Mesendoderm (in vitro differentiated cells): ENCODE measurements around the gene TLE1.
"Not testable (repeated sequence)": the region's sequence is repeated elsewhere in the genome, so short reads cannot be mapped to it uniquely, and the experiment has no call there.

ENCODE experiments used
- DNase-seq: peaks from one replicate; pipeline ENCODE4 v3.0.0; 2013
- H2AK5ac ChIP-seq: 2 replicates; pipeline ENCODE4 v1.6.1; 2013; ENCODE audit warnings: low read length, inconsistent platforms
- H2BK120ac ChIP-seq: 2 replicates; pipeline ENCODE4 v1.6.1; 2013; ENCODE audit warnings: low read depth, mild to moderate bottlenecking, low read length, moderate library complexity, mixed read lengths
- H2BK15ac ChIP-seq: replicated peaks from 2 replicates; pipeline ENCODE4 v1.6.1; 2013; ENCODE audit warnings: low read depth, mild to moderate bottlenecking, moderate library complexity
- H2BK5ac ChIP-seq: 2 replicates; pipeline ENCODE4 v1.6.1; 2013; ENCODE audit warnings: low read length, inconsistent platforms
- H3K18ac ChIP-seq: 2 replicates; pipeline ENCODE4 v1.6.1; 2013; ENCODE audit warnings: mild to moderate bottlenecking, low read length, mixed read lengths
- H3K23ac ChIP-seq: one replicate; pipeline ENCODE4 v1.6.1; 2013; ENCODE audit warnings: low read length
- H3K27ac ChIP-seq: 2 replicates; pipeline ENCODE4 v1.5.1; 2013; ENCODE audit warnings: low read depth, mild to moderate bottlenecking, inconsistent platforms, low read length, moderate library complexity
- H3K27me3 ChIP-seq: 2 replicates; pipeline ENCODE4 v1.6.1; 2013; ENCODE audit warnings: low read length, control low read depth, mild to moderate bottlenecking, inconsistent platforms; ENCODE audit not compliant: insufficient read depth, poor library complexity
- H3K36me3 ChIP-seq: 2 replicates; pipeline ENCODE4 v1.6.1; 2013; ENCODE audit warnings: low read length, inconsistent platforms; ENCODE audit not compliant: control insufficient read depth, insufficient read depth
- H3K4ac ChIP-seq: one replicate; pipeline ENCODE4 v1.6.1; 2013; ENCODE audit warnings: low read depth, mild to moderate bottlenecking, low read length, moderate library complexity
- H3K4me1 ChIP-seq: 2 replicates; pipeline ENCODE4 v1.6.1; 2013; ENCODE audit warnings: low read depth, low read length, inconsistent platforms; ENCODE audit not compliant: control insufficient read depth
- H3K4me2 ChIP-seq: 2 replicates; pipeline ENCODE4 v1.6.1; 2013; ENCODE audit warnings: low read length
- H3K4me3 ChIP-seq: 2 replicates; pipeline ENCODE4 v1.5.1; 2013; ENCODE audit warnings: mild to moderate bottlenecking, low read length
- H3K56ac ChIP-seq: one replicate; pipeline ENCODE4 v1.6.1; 2013; ENCODE audit warnings: low read length
- H3K79me1 ChIP-seq: 2 replicates; pipeline ENCODE4 v1.6.1; 2013; ENCODE audit warnings: low read length, inconsistent platforms
- H3K79me2 ChIP-seq: 2 replicates; pipeline ENCODE4 v1.6.1; 2013; ENCODE audit warnings: mild to moderate bottlenecking, low read length; ENCODE audit not compliant: control insufficient read depth, insufficient read depth
- H3K9ac ChIP-seq: 2 replicates; pipeline ENCODE4 v1.6.1; 2013; ENCODE audit warnings: low read length, inconsistent platforms
- H4K5ac ChIP-seq: one replicate; pipeline ENCODE4 v1.6.1; 2013; ENCODE audit warnings: low read length
- H4K8ac ChIP-seq: one replicate; pipeline ENCODE4 v1.6.1; 2013; ENCODE audit warnings: low read depth, mild to moderate bottlenecking, control low read depth, low read length, moderate library complexity
- WGBS: extraction: QIAGEN DNeasy Blood & Tissue Kit; methylation state at CpG from one replicate; pipeline ENCODE4 v1.1.7; 2013; ENCODE audit warnings: low lambda C conversion rate, missing lambda C conversion rate; ENCODE audit not compliant: insufficient coverage; ENCODE audit errors: extremely low coverage; 5-methylcytosine and 5-hydroxymethylcytosine counted together

Gene TLE1

DNA sequence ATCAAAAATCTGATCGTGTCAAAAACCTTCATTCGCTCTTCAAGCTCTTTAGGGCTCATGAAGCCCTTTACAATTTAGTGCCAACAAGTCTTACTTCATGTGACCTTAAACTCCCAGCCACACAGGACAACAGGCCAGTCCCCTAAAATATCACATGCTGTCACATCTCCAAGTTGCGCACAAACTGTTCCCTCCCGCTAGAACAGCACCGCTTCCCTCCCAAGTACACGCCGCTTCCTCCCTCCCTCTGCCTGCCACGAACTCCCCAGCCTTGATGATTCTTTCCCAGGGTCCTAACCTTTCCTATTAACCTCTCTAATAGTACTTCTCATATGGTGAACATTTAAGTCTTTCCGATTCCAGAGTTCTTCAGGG is 91.2 kb downstream of the TLE1 start:
- H4K8ac ChIP-seq = no peak overlapping the region
- no peaks in the 10 kb centered on the region for H3K79me1 ChIP-seq
- H3K56ac ChIP-seq = peak overlapping the region; percentile 56

DNA sequence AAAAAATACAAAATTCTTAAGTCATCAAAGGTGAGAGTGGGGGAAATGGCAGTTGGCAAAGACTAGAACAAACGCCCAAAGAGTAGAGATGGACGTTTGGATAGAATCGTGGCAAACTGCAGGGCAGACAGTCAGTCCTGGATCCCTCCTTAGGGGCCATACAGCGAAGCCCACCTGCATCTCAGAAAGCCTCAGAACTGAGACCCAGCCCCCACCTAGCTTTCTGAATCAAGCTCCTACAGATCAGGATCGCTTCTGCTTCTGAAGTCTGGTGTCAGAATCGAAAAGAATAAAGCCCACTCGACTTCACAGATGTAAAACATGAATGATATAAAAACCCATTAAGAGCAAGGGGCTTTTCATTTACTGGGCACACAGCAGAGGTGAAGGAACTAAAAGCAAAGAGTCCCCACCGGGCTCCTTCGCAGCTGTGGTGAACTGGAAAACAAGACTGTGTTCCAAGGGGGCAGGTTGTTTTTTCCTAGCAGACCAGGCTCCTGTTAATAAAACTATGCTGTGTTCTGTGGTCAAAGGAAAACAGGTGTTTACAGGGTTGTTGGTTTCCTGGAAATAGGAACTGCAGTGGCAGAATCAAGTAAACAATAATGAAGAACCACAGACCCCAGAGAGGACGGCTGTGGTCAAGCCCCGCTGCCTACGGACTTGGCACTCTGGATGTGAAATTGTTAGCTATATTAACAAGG is 91.8 kb downstream of the TLE1 start:
- Histone ChIP-seq H3K4me1 (peaks cover 12% of the 10 kb centered on the region), H2BK5ac (peak overlapping the region; percentile 7), H3K79me1 (no peaks in the 10 kb centered on the region), H3K9ac (no peak overlapping the region), H3K23ac (no peak overlapping the region), H3K4ac (peak overlapping the region; percentile 81), H3K27me3 (no peaks in the 10 kb centered on the region), H3K56ac (peak overlapping the region; percentile 57), H2BK15ac (peak overlapping the region; percentile 93), H3K27ac (peak overlapping the region; percentile 54), H4K8ac (no peak overlapping the region), H4K5ac (no peak overlapping the region), H3K4me3 (no peak overlapping the region), H2AK5ac (no peak overlapping the region), H3K18ac (peak overlapping the region; percentile 96), H3K4me2 (no peak overlapping the region), H3K79me2 (no peaks in the 10 kb centered on the region), H2BK120ac (peak overlapping the region; percentile 88), H3K36me3 (no peaks in the 10 kb centered on the region)
- WGBS = no CpG with 5 or more reads among the region's 12 CpGs
- no peak for DNase-seq

More for the DNA sequence above, 91.2 kb downstream of the TLE1 start:
- Histone ChIP-seq H3K4me2 (no peak overlapping the region), H3K4me3 (no peak overlapping the region), H3K4ac (no peak overlapping the region), H4K5ac (no peak overlapping the region), H3K79me2 (no peaks in the 10 kb centered on the region), H3K27me3 (no peaks in the 10 kb centered on the region), H2AK5ac (no peak overlapping the region), H2BK120ac (peak overlapping the region; percentile 88), H3K4me1 (peaks cover 12% of the 10 kb centered on the region), H3K9ac (no peak overlapping the region), H2BK15ac (peak overlapping the region; percentile 93), H3K23ac (no peak overlapping the region), H2BK5ac (no peak overlapping the region), H3K36me3 (no peaks in the 10 kb centered on the region), H3K27ac (no peak overlapping the region), H3K18ac (peak overlapping the region; percentile 96)
- no peak for DNase-seq
- WGBS = no CpG with 5 or more reads among the region's 9 CpGs

DNA sequence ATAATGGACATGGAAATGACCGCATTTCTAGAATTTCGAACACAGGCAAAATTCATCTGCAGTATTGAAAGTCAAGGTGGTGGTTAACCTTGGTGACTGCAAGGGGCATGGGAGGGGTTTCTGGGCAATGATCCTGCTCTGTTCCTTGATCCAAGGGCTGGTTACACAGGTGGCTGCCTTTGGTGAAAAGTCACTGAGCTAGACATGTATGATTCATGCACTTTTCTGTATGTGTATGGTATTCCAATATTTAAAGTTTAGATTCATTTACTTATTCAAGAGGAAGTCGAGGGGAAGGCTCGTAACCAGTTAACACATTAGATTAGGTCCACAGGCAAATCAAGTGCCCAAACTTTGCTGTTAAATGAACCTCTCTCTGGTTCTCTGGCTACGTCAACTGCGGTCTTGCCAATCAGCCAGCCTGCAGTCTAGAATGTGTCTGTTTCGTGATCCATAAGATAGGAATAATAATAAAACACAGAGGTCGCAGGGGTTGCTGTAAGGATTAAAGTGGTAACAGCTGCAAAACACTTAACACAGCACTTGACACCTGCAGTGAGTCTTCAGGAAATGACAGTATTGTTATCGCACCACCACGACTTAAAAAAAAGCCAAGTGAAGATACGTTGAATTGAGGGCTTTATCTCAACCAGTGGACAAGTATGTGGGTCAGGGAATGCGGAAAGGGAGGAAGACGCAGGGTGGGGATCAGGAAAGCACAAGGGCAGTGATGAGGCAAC is 92.5 kb downstream of the TLE1 start:
- peak overlapping the region; percentile 81 for H3K4ac ChIP-seq
- H3K56ac ChIP-seq = peak overlapping the region; percentile 57
- no peak overlapping the region for H3K4me2 ChIP-seq
- no peak overlapping the region for H2AK5ac ChIP-seq
- peaks cover 12% of the 10 kb centered on the region for H3K4me1 ChIP-seq
- no peaks in the 10 kb centered on the region for H3K79me1 ChIP-seq
- H3K18ac ChIP-seq = peak overlapping the region; percentile 96
- H3K23ac ChIP-seq = no peak overlapping the region
- no peak overlapping the region for H4K8ac ChIP-seq
- peak overlapping the region; percentile 51 for H2BK5ac ChIP-seq
- no CpG with 5 or more reads among the region's 13 CpGs for WGBS
- H3K27me3 ChIP-seq = no peaks in the 10 kb centered on the region
- H3K27ac ChIP-seq = peak overlapping the region; percentile 72
- no peak overlapping the region for H3K9ac ChIP-seq
- no peaks in the 10 kb centered on the region for H3K79me2 ChIP-seq
- DNase-seq = peak; percentile 93
- H2BK120ac ChIP-seq = peak overlapping the region; percentile 88
- no peak overlapping the region for H4K5ac ChIP-seq
- no peaks in the 10 kb centered on the region for H3K36me3 ChIP-seq
- H2BK15ac ChIP-seq = peak overlapping the region; percentile 93
- H3K4me3 ChIP-seq = no peak overlapping the region

DNA sequence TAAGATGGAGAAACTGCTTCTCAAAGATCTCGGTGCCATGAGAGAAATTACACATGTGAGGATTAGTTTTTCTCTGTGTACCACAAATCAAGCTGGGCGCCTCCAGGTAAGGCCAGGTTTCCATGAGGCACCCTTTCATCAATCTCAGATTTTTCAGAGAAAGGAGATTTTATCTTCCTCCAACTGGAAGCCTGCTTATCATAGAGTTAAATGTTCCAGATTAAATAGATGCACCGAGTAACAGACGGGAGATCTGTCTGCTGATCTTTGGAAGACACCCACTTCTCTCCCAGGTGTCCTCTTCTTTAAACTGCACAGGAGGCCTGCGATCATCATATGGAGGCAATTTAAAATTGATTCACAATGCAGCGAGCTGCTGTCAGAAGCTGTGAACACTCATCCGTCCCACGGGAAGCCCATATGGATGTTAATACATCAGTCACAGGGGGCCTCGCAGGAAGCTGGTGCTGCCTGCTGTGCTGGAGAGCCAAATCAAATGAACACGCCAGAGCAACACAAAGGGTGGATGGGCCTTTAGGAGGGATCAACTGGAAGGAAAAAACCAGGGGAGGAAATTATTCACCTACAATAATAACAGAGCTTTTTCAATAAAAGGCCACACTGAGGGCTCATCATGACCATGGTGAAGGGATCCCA is 93.3 kb downstream of the TLE1 start:
- H3K4me3 ChIP-seq = no peak overlapping the region
- no peak overlapping the region for H3K4me2 ChIP-seq

DNA sequence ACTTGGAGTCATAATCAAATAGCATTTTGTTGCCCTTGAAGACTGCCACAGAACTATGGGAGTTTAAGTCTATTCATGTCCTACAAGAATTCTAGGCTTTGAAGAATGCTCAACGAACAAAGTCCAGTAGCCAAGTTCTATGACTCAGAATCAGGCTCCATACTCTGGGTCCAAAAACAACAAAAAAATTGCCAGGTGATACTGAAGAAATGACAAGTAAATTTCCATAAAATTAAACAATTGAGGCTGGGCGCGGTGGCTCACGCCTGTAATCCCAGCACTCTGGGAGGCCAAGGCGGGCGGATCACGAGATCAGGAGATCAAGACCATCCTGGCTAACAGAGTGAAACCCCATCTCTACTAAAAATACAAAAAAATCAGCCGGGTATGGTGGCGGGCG is 94.1 kb downstream of the TLE1 start:
- H3K18ac ChIP-seq, DNase-seq, H3K9ac ChIP-seq, H3K36me3 ChIP-seq, H3K27ac ChIP-seq, H4K8ac ChIP-seq, H4K5ac ChIP-seq, H2BK5ac ChIP-seq, H3K4ac ChIP-seq, H3K27me3 ChIP-seq, H3K79me1 ChIP-seq, H3K4me2 ChIP-seq, H2BK120ac ChIP-seq, H3K79me2 ChIP-seq, H3K4me3 ChIP-seq, H3K56ac ChIP-seq, H3K23ac ChIP-seq, H2AK5ac ChIP-seq: not testable (repeated sequence)
- H2BK15ac ChIP-seq = peak overlapping the region; percentile 19
- WGBS = no CpG with 5 or more reads among the region's 10 CpGs
- peaks cover 12% of the 10 kb centered on the region for H3K4me1 ChIP-seq

More for the DNA sequence above, 93.3 kb downstream of the TLE1 start:
- H2AK5ac ChIP-seq = no peak overlapping the region
- no peak overlapping the region for H3K23ac ChIP-seq
- no CpG with 5 or more reads among the region's 10 CpGs for WGBS
- H3K9ac ChIP-seq = no peak overlapping the region
- no peak overlapping the region for H4K5ac ChIP-seq
- no peak overlapping the region for H2BK120ac ChIP-seq
- H3K27me3 ChIP-seq = no peaks in the 10 kb centered on the region
- H3K4me1 ChIP-seq = peaks cover 12% of the 10 kb centered on the region
- DNase-seq = peak; percentile 75
- no peaks in the 10 kb centered on the region for H3K79me1 ChIP-seq
- no peak overlapping the region for H2BK15ac ChIP-seq
- no peaks in the 10 kb centered on the region for H3K36me3 ChIP-seq
- no peak overlapping the region for H2BK5ac ChIP-seq
- no peak overlapping the region for H3K4ac ChIP-seq
- peak overlapping the region; percentile 88 for H3K18ac ChIP-seq
- no peaks in the 10 kb centered on the region for H3K79me2 ChIP-seq
- no peak overlapping the region for H3K56ac ChIP-seq
- no peak overlapping the region for H4K8ac ChIP-seq
- peak overlapping the region; percentile 72 for H3K27ac ChIP-seq
